ENCODE data around the gene CXCR3.

GRCh38 chrX:71667328-71668247, 49.3 kb upstream of the CXCR3 start, which contains the start of gene LOC101059915:
- no peak for TF ChIP-seq ARNT (IDR thresholded peaks at IDR 0.05)
- no peak for TF ChIP-seq LEF1 (IDR thresholded peaks at IDR 0.05; ENCODE audit: borderline replicate concordance)
- TF ChIP-seq L3MBTL2 (conservative IDR thresholded peaks at IDR 0.05) = no peak
- no peak for TF ChIP-seq SP1 (IDR thresholded peaks at IDR 0.05)
- TF ChIP-seq BHLHE40 (IDR thresholded peaks at IDR 0.05; ENCODE audit: borderline replicate concordance) = no peak
- no peak for TF ChIP-seq CTBP1 (IDR thresholded peaks at IDR 0.05; ENCODE audit: borderline replicate concordance)
- TF ChIP-seq FOXM1 (IDR thresholded peaks at IDR 0.05; ENCODE audit: borderline replicate concordance) = no peak
- no peak for TF ChIP-seq SUZ12 (IDR thresholded peaks at IDR 0.05)
- TF ChIP-seq FOXK2 (IDR thresholded peaks at IDR 0.05) = no peak
- no peak for TF ChIP-seq ELF4 (IDR thresholded peaks at IDR 0.05)
